Measurements from ENCODE around the gene TSPEAR. TPM values are rescaled to one million over a fixed set of nuclear protein-coding genes. Genes with fewer than 3 reads are reported as not detected.

Gene TSPEAR
- total RNA-seq, 1 experiment from 2014 or later: 2.1 TPM

DNA sequence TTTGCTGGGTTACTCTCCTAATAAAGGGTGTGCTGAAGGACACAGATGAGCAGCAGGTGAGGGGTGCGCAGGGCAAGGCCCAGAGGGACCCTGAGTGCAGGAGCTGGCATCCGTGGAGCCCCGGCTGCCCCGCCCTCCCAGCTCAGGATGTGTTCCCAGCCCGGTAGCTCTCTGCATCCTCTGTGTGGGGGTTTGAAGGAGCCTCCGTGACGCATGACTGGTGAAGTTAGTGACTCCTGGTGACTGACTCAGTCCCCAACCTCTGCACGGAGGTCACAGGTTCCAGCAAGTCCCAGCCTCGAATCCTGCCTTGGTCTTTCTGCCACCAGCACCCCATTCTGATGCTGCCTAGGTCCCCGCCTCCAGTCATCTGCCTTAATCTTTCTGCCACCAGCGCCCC, 21.6 kb upstream of the TSPEAR start:
- POLR2A ChIA-PET: no interaction called here
- peaks cover 7% of the 10 kb centered on the region; the same call in 1 of the 2 replicates for H3K27me3 Mint-ChIP-seq (ENCODE audit: low read depth)
- no peak for ATAC-seq
- H3K4me1 Mint-ChIP-seq: peaks cover 15% of the 10 kb centered on the region
- peaks cover 21% of the 10 kb centered on the region for H3K36me3 Mint-ChIP-seq
- CTCF ChIA-PET: no interaction called here
- H3K4me3 Mint-ChIP-seq: no peak overlapping the region
- no peak for DNase-seq (ENCODE audit: low spot score)
- no peak overlapping the region for H3K27ac Mint-ChIP-seq
- peaks cover 24% of the 10 kb centered on the region for H3K9me3 Mint-ChIP-seq
- no peak for TF ChIP-seq E2F1 (CRISPR knock-in tag; IDR thresholded peaks at IDR 0.05)
- TF ChIP-seq RELA (CRISPR knock-in tag; IDR thresholded peaks at IDR 0.05; ENCODE audit: borderline replicate concordance): no peak
- TF ChIP-seq TCF7 (CRISPR knock-in tag; IDR thresholded peaks at IDR 0.05; ENCODE audit: low read depth): no peak
- TF ChIP-seq, protein P1, sequence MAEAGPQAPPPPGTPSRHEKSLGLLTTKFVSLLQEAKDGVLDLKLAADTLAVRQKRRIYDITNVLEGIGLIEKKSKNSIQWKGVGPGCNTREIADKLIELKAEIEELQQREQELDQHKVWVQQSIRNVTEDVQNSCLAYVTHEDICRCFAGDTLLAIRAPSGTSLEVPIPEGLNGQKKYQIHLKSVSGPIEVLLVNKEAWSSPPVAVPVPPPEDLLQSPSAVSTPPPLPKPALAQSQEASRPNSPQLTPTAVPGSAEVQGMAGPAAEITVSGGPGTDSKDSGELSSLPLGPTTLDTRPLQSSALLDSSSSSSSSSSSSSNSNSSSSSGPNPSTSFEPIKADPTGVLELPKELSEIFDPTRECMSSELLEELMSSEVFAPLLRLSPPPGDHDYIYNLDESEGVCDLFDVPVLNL (CRISPR knock-in tag; IDR thresholded peaks at IDR 0.05; ENCODE audit: borderline replicate concordance, low read depth): no peak
- TF ChIP-seq SOX15 (CRISPR knock-in tag; IDR thresholded peaks at IDR 0.05): no peak
- TF ChIP-seq ATF1 (CRISPR knock-in tag; IDR thresholded peaks at IDR 0.05): no peak
- TF ChIP-seq, protein P2, sequence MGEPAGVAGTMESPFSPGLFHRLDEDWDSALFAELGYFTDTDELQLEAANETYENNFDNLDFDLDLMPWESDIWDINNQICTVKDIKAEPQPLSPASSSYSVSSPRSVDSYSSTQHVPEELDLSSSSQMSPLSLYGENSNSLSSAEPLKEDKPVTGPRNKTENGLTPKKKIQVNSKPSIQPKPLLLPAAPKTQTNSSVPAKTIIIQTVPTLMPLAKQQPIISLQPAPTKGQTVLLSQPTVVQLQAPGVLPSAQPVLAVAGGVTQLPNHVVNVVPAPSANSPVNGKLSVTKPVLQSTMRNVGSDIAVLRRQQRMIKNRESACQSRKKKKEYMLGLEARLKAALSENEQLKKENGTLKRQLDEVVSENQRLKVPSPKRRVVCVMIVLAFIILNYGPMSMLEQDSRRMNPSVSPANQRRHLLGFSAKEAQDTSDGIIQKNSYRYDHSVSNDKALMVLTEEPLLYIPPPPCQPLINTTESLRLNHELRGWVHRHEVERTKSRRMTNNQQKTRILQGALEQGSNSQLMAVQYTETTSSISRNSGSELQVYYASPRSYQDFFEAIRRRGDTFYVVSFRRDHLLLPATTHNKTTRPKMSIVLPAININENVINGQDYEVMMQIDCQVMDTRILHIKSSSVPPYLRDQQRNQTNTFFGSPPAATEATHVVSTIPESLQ (CRISPR knock-in tag; IDR thresholded peaks at IDR 0.05): no peak
- TF ChIP-seq ZNF232 (CRISPR knock-in tag; IDR thresholded peaks at IDR 0.05): no peak
- TF ChIP-seq NFE2L1 (CRISPR knock-in tag; IDR thresholded peaks at IDR 0.05): no peak
- no peak for TF ChIP-seq STAT6 (CRISPR knock-in tag; conservative IDR thresholded peaks at IDR 0.05; ENCODE audit: low read depth)
- TF ChIP-seq IRF1 (CRISPR knock-in tag; IDR thresholded peaks at IDR 0.05): no peak
- TF ChIP-seq ZSCAN18 (CRISPR knock-in tag; IDR thresholded peaks at IDR 0.05): no peak
- TF ChIP-seq ZNF671 (CRISPR knock-in tag; IDR thresholded peaks at IDR 0.05): no peak
- TF ChIP-seq, protein P3, sequence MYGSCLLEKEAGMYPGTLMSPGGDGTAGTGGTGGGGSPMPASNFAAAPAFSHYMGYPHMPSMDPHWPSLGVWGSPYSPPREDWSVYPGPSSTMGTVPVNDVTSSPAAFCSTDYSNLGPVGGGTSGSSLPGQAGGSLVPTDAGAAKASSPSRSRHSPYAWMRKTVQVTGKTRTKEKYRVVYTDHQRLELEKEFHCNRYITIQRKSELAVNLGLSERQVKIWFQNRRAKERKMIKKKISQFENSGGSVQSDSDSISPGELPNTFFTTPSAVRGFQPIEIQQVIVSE (CRISPR knock-in tag; IDR thresholded peaks at IDR 0.05; ENCODE audit: borderline replicate concordance): no peak
- no peak for TF ChIP-seq CREB1 (CRISPR knock-in tag; IDR thresholded peaks at IDR 0.05)

- Mint-ChIP-seq H3K4me3 (no peak overlapping the region), H3K9me3 (peaks cover 17% of the 10 kb centered on the region), H3K27me3 (ENCODE audit: low read depth) (peaks cover 7% of the 10 kb centered on the region; the same call in 1 of the 2 replicates), H3K4me1 (peaks cover 15% of the 10 kb centered on the region), H3K36me3 (peaks cover 14% of the 10 kb centered on the region), H3K27ac (no peak overlapping the region)
- CTCF ChIA-PET: no interaction called here
- DNase-seq (ENCODE audit: low spot score): no peak
- POLR2A ChIA-PET: no interaction called here
- ATAC-seq: no peak
- TF ChIP-seq ZNF425 (CRISPR knock-in tag; conservative IDR thresholded peaks at IDR 0.05): no peak
- TF ChIP-seq GABPB1 (CRISPR knock-in tag; IDR thresholded peaks at IDR 0.05): no peak
- no peak for TF ChIP-seq PRRX2 (CRISPR knock-in tag; IDR thresholded peaks at IDR 0.05)
- TF ChIP-seq TCF7 (CRISPR knock-in tag; IDR thresholded peaks at IDR 0.05; ENCODE audit: low read depth): no peak
- TF ChIP-seq FOXJ3 (CRISPR knock-in tag; IDR thresholded peaks at IDR 0.05; ENCODE audit: borderline replicate concordance): no peak
- no peak for TF ChIP-seq ZNF138 (CRISPR knock-in tag; conservative IDR thresholded peaks at IDR 0.05)
- no peak for TF ChIP-seq JUN (CRISPR knock-in tag; IDR thresholded peaks at IDR 0.05)
Observed at GRCh38 chr21:44732263-44732662, 20.9 kb upstream of the TSPEAR start.
